Subcutaneous adipose tissue (tissue), 4 donors: ENCODE results near the gene PLA2G2C. TPM values are rescaled to one million over a fixed set of nuclear protein-coding genes. Genes with fewer than 3 reads are reported as not detected.

Source experiments
- CTCF ChIP-seq: fragments of 450-650 bp; IDR thresholded peaks from one replicate; pipeline ENCODE4 v1.5.1; 2016; ENCODE audit warnings: low read depth, mild to moderate bottlenecking, control low read depth, antibody characterized with exemption, moderate library complexity
- total RNA-seq, 4 donors: library from RNA; depleted of rRNA; stranded (reverse); fragments of >200 nt; gene quantifications; one replicate each; pipeline ENCODE4 v1.1.0, GENCODE V29; 2016

PLA2G2C gene
- total RNA-seq, 4 donors from 2014 or later, result not detected

GRCh38 chr1:20224546-20224945 is 38.2 kb upstream of the PLA2G2C start:
- no peak for TF ChIP-seq CTCF

- TF ChIP-seq CTCF, result no peak
Observed at GRCh38 chr1:20223551-20224419, 37.5 kb upstream of the PLA2G2C start.

GRCh38 chr1:20223106-20223505 is 36.8 kb upstream of the PLA2G2C start:
- no peak for TF ChIP-seq CTCF

GRCh38 chr1:20220036-20220435 is 33.7 kb upstream of the PLA2G2C start:
- TF ChIP-seq CTCF, result no peak

- TF ChIP-seq CTCF, result no peak
Observed at GRCh38 chr1:20216574-20216973, 30.3 kb upstream of the PLA2G2C start.

- no peak for TF ChIP-seq CTCF
Observed at GRCh38 chr1:20215716-20216115, 29.4 kb upstream of the PLA2G2C start.

GRCh38 chr1:20212685-20213331 is 26.5 kb upstream of the PLA2G2C start:
- TF ChIP-seq CTCF, result no peak
